Mesenchymal stem cell (in vitro differentiated cells and primary cell): ENCODE data around the gene PTPN5.
A peak's percentile ranks its signal among the peaks of the same experiment; 100 is the strongest.

ENCODE experiments used
- DNase-seq: peaks from one replicate; pipeline ENCODE4 v3.0.0-alpha.2; 2013
- H2AFZ ChIP-seq: one replicate; pipeline ENCODE4 v1.6.1; 2013; ENCODE audit warnings: low read depth, mild to moderate bottlenecking, control low read depth, inconsistent platforms, low read length, moderate library complexity
- H2AK5ac ChIP-seq: 2 replicates; pipeline ENCODE4 v1.6.1; 2013; ENCODE audit warnings: low read length, moderate library complexity, mild to moderate bottlenecking, inconsistent platforms; ENCODE audit not compliant: severe bottlenecking
- H2BK120ac ChIP-seq: one replicate; pipeline ENCODE4 v1.6.1; 2013; ENCODE audit warnings: low read depth, mild to moderate bottlenecking, inconsistent platforms, low read length, moderate library complexity
- H2BK12ac ChIP-seq, 2 experiments: one replicate each; pipeline ENCODE4 v1.6.1; 2013; ENCODE audit warnings: inconsistent platforms in 2 of 2, low read length in 2 of 2, mild to moderate bottlenecking in 2 of 2, moderate library complexity in 2 of 2, control low read depth in 1 of 2
- H2BK15ac ChIP-seq: one replicate; pipeline ENCODE4 v1.6.1; 2013; ENCODE audit warnings: mild to moderate bottlenecking, low read depth, inconsistent platforms; ENCODE audit not compliant: poor library complexity, severe bottlenecking
- H2BK5ac ChIP-seq: 2 replicates; pipeline ENCODE4 v1.6.1; 2013; ENCODE audit warnings: low read depth, mild to moderate bottlenecking, low read length, control low read depth, inconsistent platforms; ENCODE audit not compliant: poor library complexity, severe bottlenecking
- H3K14ac ChIP-seq, 2 experiments: one replicate each; pipeline ENCODE4 v1.6.1; 2013; ENCODE audit warnings: inconsistent platforms in 2 of 2, low read length in 2 of 2, control low read depth in 1 of 2, mild to moderate bottlenecking in 1 of 2, moderate library complexity in 1 of 2
- H3K18ac ChIP-seq, 2 experiments: one replicate each; pipeline ENCODE4 v1.6.1; 2013; ENCODE audit warnings: inconsistent platforms in 2 of 2, low read length in 2 of 2, control low read depth in 1 of 2, low read depth in 1 of 2, mild to moderate bottlenecking in 1 of 2
- H3K23ac ChIP-seq, 2 experiments: one replicate each; pipeline ENCODE4 v1.6.1; 2013; ENCODE audit warnings: inconsistent platforms in 2 of 2, low read length in 2 of 2, mild to moderate bottlenecking in 2 of 2, moderate library complexity in 2 of 2, control low read depth in 1 of 2
- H3K27ac ChIP-seq: 2 replicates; pipeline ENCODE4 v1.5.1; 2013; ENCODE audit warnings: mild to moderate bottlenecking, moderate library complexity, low read length, control low read depth, inconsistent platforms; ENCODE audit not compliant: poor library complexity, severe bottlenecking
- H3K27me3 ChIP-seq, 2 experiments: 2 replicates each; pipeline versions ENCODE4 v1.6.1 to v1.7.0; 2013; ENCODE audit warnings: low read length in 2 of 2, mild to moderate bottlenecking in 2 of 2, moderate library complexity in 2 of 2, control low read depth in 1 of 2, inconsistent platforms in 1 of 2; ENCODE audit not compliant: control insufficient read depth in 1 of 2, insufficient read depth in 1 of 2
- H3K36me3 ChIP-seq, 2 experiments: 2 replicates each; pipeline versions ENCODE4 v1.6.1 to v1.7.0; 2013; ENCODE audit warnings: low read length in 2 of 2, control low read depth in 1 of 2, inconsistent platforms in 1 of 2, low read depth in 1 of 2, mild to moderate bottlenecking in 1 of 2; ENCODE audit not compliant: insufficient read depth in 2 of 2, control insufficient read depth in 1 of 2
- H3K4ac ChIP-seq, 2 experiments: one replicate each; pipeline ENCODE4 v1.6.1; 2013; ENCODE audit warnings: inconsistent platforms in 2 of 2, low read length in 2 of 2, mild to moderate bottlenecking in 2 of 2, moderate library complexity in 2 of 2, control low read depth in 1 of 2, low read depth in 1 of 2
- H3K4me1 ChIP-seq: 2 replicates; pipeline ENCODE4 v1.6.1; 2013; ENCODE audit warnings: low read depth, low read length, control low read depth; ENCODE audit not compliant: control insufficient read depth, insufficient read depth
- H3K4me2 ChIP-seq: 2 replicates; pipeline ENCODE4 v1.6.1; 2013; ENCODE audit warnings: low read length, mild to moderate bottlenecking, inconsistent platforms; ENCODE audit not compliant: poor library complexity, severe bottlenecking
- H3K4me3 ChIP-seq, 2 experiments: 2 replicates each; pipeline versions ENCODE4 v1.5.1 to v1.7.0; 2013; ENCODE audit warnings: low read length in 2 of 2, mild to moderate bottlenecking in 2 of 2, control low read depth in 1 of 2, low read depth in 1 of 2; ENCODE audit not compliant: insufficient read depth in 1 of 2
- H3K79me1 ChIP-seq: replicated peaks from 2 replicates; pipeline ENCODE4 v1.6.1; 2013; ENCODE audit warnings: mild to moderate bottlenecking, control low read depth, low read length, inconsistent platforms; ENCODE audit not compliant: poor library complexity, severe bottlenecking
- H3K9ac ChIP-seq: 2 replicates; pipeline ENCODE4 v1.7.0; 2013; ENCODE audit warnings: mild to moderate bottlenecking, low read length, moderate library complexity
- H3K9me3 ChIP-seq: 2 replicates; pipeline ENCODE4 v1.7.0; 2013; ENCODE audit warnings: mild to moderate bottlenecking, low read length; ENCODE audit not compliant: control insufficient read depth
- H4K8ac ChIP-seq: one replicate; pipeline ENCODE4 v1.6.1; 2013; ENCODE audit warnings: inconsistent platforms, mild to moderate bottlenecking, low read length, moderate library complexity
- H4K91ac ChIP-seq: one replicate; pipeline ENCODE4 v1.6.1; 2013; ENCODE audit warnings: mild to moderate bottlenecking, low read length, inconsistent platforms
- WGBS: methylation state at CpG from one replicate; pipeline ENCODE4 v1.1.7; 2013; ENCODE audit warnings: mixed read lengths; 5-methylcytosine and 5-hydroxymethylcytosine counted together

PTPN5 gene

DNA sequence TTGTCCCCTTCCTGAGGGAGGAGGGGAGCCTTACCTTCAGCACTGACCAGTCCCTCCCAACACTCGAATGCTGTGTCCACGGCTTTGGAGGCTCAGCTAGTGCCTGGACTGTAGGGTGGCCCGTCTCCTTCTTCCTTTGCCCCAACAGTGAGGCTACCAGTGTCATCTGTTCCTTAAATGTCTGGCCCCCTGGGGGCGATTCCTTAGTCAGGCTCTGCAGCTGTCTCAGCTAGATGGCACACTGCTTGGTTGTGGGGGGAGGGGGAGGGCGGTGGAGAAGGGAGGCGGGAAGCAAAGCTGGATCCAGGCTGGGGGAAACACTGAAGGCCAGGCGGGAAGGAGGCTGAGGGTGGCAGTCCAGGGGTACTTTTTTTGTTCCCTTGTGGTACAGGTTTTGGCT, 65.6 kb downstream of the PTPN5 start, which contains the start of gene IGSF22:
Gene IGSF22 (minus strand): TSS at position 149 of the 400 bp plus-strand sequence. CDS start 1,952 bp downstream, outside the sequence.
- no peak within 1 kb of the TSS for H2BK5ac ChIP-seq
- H3K27ac ChIP-seq: no peak within 1 kb of the TSS
- H2BK12ac ChIP-seq: no peak within 1 kb of the TSS
- H3K9ac ChIP-seq: no peak within 1 kb of the TSS
- no peak within 1 kb of the TSS for H2BK15ac ChIP-seq
- H2AK5ac ChIP-seq: no peak within 1 kb of the TSS
- 44% methylated on average over 7 of the region's 7 CpGs for WGBS
- no peak within 1 kb of the TSS for H3K4me2 ChIP-seq
- no peaks in the 10 kb centered on the region for H3K9me3 ChIP-seq
- H3K79me1 ChIP-seq: no peaks in the 10 kb centered on the region
- H2BK120ac ChIP-seq: no peak within 1 kb of the TSS
- peak within 1 kb of the TSS in 1 of 2 experiments; percentile 57 for H3K23ac ChIP-seq
- no peak for DNase-seq
- no peak within 1 kb of the TSS for H3K4me3 ChIP-seq
- H3K4ac ChIP-seq: peak within 1 kb of the TSS in 1 of 2 experiments; percentile 27
- peaks cover 8 to 25% of the 10 kb centered on the region in 2 experiments for H3K27me3 ChIP-seq
- no peak within 1 kb of the TSS for H3K18ac ChIP-seq
- H3K14ac ChIP-seq: no peak within 1 kb of the TSS
- no peaks in the 10 kb centered on the region for H3K36me3 ChIP-seq
- H4K91ac ChIP-seq: no peak within 1 kb of the TSS
- H2AFZ ChIP-seq: no peak within 1 kb of the TSS
- H3K4me1 ChIP-seq: peaks cover 10% of the 10 kb centered on the region
- no peak within 1 kb of the TSS for H4K8ac ChIP-seq

DNA sequence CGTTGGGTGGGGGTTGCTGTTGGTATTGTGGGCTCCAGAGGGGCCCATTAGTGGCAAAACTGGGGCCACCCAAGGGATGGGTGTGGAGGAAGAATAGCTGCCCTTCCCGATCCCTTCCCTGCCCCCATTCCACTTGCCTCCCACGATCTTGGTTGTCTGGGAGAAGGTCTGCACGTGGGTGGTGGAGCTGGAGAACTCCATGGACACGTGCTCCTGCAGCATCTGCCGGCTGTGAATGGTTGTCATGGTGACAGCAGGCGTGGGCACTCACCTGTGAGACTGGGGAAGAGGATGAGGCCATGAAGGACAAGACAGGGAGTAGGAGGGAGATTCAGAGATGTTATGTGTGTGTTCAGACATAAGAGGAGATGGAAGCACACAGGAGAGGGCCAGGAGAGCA, 67.6 kb downstream of the PTPN5 start:
- Histone ChIP-seq H3K18ac (no peak overlapping the region), H4K91ac (no peak overlapping the region), H3K23ac (no peak overlapping the region), H3K27ac (no peak overlapping the region), H3K4ac (no peak overlapping the region), H3K9ac (no peak overlapping the region), H4K8ac (no peak overlapping the region), H3K4me1 (peaks cover 13% of the 10 kb centered on the region), H3K4me2 (no peak overlapping the region), H2BK12ac (no peak overlapping the region), H2BK15ac (no peak overlapping the region), H2BK120ac (no peak overlapping the region), H3K27me3 (peaks cover 8 to 21% of the 10 kb centered on the region in 2 experiments), H3K4me3 (no peak overlapping the region), H3K36me3 (no peaks in the 10 kb centered on the region), H2AK5ac (no peak overlapping the region), H3K14ac (no peak overlapping the region), H3K79me1 (no peaks in the 10 kb centered on the region), H2AFZ (no peak overlapping the region), H3K9me3 (no peaks in the 10 kb centered on the region), H2BK5ac (no peak overlapping the region)
- DNase-seq: no peak
- 56% methylated on average over 7 of the region's 7 CpGs for WGBS

DNA sequence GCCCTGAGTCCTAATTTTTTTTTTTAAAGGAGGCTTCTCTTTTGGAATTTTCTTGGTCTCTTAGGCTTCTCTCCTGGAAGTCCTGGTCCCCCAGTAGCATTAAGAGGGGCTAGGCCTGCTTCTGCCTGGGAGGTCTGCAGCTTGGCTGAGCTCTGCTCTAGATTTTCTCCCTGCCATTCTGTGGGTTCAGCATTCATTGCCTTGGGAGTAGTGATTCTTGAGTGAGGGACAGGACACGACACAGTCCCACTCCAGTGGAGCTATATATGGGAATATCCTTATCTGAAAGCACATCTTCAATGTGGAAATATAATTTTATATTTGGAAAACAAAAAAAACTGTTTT, 69.3 kb downstream of the PTPN5 start:
- no peak overlapping the region for H2BK15ac ChIP-seq
- no peaks in the 10 kb centered on the region for H3K9me3 ChIP-seq
- DNase-seq: no peak
- H2BK5ac ChIP-seq: no peak overlapping the region
- peak overlapping the region; percentile 92 for H3K4me2 ChIP-seq
- no peak overlapping the region for H4K91ac ChIP-seq
- H3K36me3 ChIP-seq: no peaks in the 10 kb centered on the region
- no peak overlapping the region for H3K4ac ChIP-seq
- H3K4me3 ChIP-seq: no peak overlapping the region
- H3K27me3 ChIP-seq: peaks cover 19 to 21% of the 10 kb centered on the region in 2 experiments
- peaks cover 10% of the 10 kb centered on the region for H3K4me1 ChIP-seq
- H3K9ac ChIP-seq: no peak overlapping the region
- no peak overlapping the region for H4K8ac ChIP-seq
- no peak overlapping the region for H2BK12ac ChIP-seq
- no peak overlapping the region for H3K27ac ChIP-seq
- 17% methylated on average over 1 of the region's 1 CpG for WGBS
- H3K23ac ChIP-seq: no peak overlapping the region
- no peaks in the 10 kb centered on the region for H3K79me1 ChIP-seq
- no peak overlapping the region for H3K18ac ChIP-seq
- H2AFZ ChIP-seq: no peak overlapping the region
- H2BK120ac ChIP-seq: no peak overlapping the region
- no peak overlapping the region for H2AK5ac ChIP-seq
- H3K14ac ChIP-seq: no peak overlapping the region

DNA sequence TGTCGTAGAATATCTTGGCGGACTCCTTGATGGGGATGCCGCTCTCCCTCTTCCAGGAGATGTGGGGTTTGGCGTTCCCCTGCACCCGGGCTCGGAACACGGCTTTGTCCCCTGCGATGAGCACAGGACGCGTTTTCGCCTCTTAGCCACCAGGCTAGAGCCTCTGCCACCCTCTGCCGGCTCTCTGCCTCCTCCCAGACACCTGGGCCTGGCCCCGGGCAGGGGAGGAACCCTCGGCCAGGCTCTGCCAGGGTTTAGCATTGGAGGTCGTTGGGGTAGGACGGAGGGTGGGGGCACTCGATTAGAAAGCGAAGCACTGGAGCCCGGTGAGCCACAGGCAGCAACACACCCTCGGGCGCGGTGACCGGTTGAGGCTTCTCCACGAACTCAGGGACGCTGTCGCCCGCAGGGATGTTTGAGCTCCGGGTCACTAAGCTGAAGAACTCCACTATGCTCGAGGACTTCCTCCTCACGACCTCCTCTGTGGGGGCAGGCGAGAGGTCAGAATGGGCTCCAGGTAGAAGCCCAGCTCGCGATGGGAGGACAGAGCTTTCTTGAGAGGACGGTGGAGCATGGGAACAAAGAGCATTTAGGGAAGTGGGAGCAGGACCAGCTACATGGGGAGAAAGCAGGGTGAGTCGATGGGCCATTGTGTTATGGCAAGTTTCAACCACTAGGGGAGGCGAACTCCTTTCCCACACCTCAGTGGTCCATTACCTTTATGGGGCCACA, 69.9 kb downstream of the PTPN5 start:
- Histone ChIP-seq H4K91ac (no peak overlapping the region), H2BK15ac (no peak overlapping the region), H2BK5ac (no peak overlapping the region), H2BK12ac (peak overlapping the region in 1 of 2 experiments; percentile 37), H3K79me1 (no peaks in the 10 kb centered on the region), H3K9ac (peak overlapping the region; percentile 73), H3K23ac (no peak overlapping the region), H3K27ac (no peak overlapping the region), H3K4me2 (peak overlapping the region; percentile 92), H2AFZ (peak overlapping the region; percentile 87), H3K18ac (peak overlapping the region in 1 of 2 experiments; percentile 63), H2AK5ac (no peak overlapping the region), H3K4me3 (peak overlapping the region; percentile 49 to 81), H3K14ac (no peak overlapping the region), H3K4ac (no peak overlapping the region), H3K36me3 (no peaks in the 10 kb centered on the region), H2BK120ac (no peak overlapping the region), H3K9me3 (no peaks in the 10 kb centered on the region), H3K4me1 (peaks cover 10% of the 10 kb centered on the region), H3K27me3 (peaks cover 23 to 24% of the 10 kb centered on the region in 2 experiments), H4K8ac (peak overlapping the region; percentile 1)
- peak; percentile 63 for DNase-seq
- WGBS: 3% methylated on average over 29 of the region's 36 CpGs
